ENCODE results near the gene PDSS2.
A peak's percentile ranks its signal among the peaks of the same experiment; 100 is the strongest.
"Not testable (repeated sequence)": the region's sequence is repeated elsewhere in the genome, so short reads cannot be mapped to it uniquely, and the experiment has no call there.

PDSS2 gene

DNA sequence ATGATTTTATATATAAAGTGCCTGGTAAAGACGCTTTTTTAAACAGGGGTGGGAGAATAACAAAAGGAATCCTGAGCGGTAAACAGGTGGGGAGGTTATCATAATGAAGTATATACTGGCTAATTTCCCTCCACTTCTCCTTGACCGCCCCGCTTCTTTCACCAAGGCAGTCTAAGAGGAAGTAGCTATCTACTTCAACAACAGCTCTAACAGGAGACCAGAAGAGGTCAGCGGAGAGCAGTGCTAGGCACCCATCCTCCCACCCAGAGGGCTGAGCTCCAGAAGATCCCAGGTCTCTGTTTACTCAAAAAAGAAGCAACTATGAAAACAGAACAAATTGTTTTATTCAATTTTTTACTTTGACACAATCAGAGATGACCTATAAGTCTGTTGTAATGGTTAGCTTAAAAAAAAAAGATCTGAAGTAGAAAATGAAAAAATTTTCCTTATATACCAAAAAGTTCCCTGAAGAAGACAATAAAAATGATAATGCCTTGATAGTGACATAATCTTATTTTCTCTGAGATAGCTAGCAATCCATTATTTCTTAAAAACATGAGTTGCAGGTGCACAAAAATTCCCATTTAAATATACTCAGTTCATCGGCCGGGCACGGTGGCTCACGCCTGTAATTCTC, 141.1 kb downstream of the PDSS2 start:
- TF ChIP-seq, protein P1, sequence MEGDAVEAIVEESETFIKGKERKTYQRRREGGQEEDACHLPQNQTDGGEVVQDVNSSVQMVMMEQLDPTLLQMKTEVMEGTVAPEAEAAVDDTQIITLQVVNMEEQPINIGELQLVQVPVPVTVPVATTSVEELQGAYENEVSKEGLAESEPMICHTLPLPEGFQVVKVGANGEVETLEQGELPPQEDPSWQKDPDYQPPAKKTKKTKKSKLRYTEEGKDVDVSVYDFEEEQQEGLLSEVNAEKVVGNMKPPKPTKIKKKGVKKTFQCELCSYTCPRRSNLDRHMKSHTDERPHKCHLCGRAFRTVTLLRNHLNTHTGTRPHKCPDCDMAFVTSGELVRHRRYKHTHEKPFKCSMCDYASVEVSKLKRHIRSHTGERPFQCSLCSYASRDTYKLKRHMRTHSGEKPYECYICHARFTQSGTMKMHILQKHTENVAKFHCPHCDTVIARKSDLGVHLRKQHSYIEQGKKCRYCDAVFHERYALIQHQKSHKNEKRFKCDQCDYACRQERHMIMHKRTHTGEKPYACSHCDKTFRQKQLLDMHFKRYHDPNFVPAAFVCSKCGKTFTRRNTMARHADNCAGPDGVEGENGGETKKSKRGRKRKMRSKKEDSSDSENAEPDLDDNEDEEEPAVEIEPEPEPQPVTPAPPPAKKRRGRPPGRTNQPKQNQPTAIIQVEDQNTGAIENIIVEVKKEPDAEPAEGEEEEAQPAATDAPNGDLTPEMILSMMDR (IDR thresholded peaks at IDR 0.05; ENCODE audit: extremely low read depth, missing control alignments) = peak; percentile 71
- DNase-seq (ENCODE audit: low spot score) = peak; percentile 67

DNA sequence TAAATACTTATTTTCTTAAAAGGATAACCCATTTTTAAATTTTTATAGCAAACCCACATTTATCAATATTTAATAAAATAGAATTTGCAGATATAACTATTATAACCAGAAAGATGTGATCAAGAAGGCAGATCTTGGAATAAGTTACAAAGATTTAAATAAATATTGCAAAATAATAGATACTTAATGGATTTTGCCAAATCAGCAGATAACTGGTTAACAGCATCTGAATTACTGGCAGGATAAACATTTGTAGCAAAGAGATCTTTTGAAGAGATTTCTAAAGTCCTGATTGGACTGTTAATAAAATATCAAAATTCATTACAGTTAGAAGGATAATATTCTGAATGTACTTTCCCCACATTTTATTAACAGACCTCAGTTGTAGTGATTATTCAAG, 144.2 kb downstream of the PDSS2 start:
- DNase-seq (ENCODE audit: low spot score) = no peak
- TF ChIP-seq, protein P1 (IDR thresholded peaks at IDR 0.05; ENCODE audit: extremely low read depth, missing control alignments) = no peak

DNA sequence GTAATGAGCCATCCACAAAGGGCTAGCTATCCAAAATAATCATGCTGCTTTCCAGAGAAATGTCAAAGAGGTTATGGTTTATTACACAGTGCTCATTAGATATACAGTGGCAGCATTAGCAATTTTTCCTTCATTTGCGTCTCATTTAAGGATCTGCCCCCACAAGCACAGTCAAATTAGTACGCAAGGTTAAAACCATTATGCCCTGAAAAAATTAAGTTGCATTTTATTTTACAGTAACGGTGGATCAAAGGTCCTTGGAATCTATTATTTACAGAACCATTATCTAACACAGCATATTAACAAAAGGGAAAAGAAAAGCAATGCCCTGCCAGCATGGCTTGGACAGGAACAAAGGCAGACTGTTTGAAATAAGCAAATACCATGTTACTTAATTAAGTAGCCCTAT, 144.8 kb downstream of the PDSS2 start:
- TF ChIP-seq, protein P1 (IDR thresholded peaks at IDR 0.05; ENCODE audit: extremely low read depth, missing control alignments) = no peak
- DNase-seq (ENCODE audit: low spot score) = no peak

DNA sequence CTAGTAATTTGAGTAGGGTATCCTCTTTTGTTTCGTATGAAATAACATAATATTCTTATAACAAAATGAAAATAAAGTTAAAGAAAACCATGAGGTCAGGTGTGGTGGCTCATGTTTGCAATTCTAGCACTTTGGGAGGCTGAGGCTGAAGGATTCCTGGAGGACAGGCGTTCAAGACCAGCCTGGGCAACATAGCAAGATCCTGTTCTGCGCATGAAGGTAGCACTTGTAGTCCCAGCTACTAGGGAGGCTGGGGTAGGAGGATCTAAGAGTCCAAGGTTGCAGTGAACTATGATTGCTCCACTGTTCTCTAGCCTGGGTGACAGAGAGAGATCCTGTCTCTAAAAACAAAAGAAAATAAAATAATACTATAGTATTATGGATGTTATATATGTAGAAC, 145.6 kb downstream of the PDSS2 start:
- TF ChIP-seq, protein P1 (IDR thresholded peaks at IDR 0.05; ENCODE audit: extremely low read depth, missing control alignments) = no peak
- DNase-seq (ENCODE audit: low spot score) = no peak

DNA sequence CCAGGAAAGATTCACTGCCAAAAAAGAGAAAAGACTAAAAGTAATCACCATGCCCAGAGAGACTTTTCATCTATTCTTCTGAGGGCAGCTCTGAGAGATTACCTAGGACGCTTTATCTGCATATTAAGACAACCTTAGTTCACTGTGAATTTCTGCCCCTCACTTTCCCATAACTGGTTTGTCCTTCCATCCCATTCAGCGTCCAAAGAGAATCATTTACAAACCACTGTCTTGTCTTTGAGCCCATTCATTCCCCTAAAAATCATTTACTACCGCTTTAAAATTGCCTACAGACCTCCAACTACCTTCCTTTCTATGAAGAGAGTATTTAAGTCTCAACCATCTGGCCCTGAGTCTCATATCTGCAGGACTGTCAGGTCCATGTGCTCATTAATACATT, 149.0 kb downstream of the PDSS2 start:
- TF ChIP-seq, protein P1 (IDR thresholded peaks at IDR 0.05; ENCODE audit: extremely low read depth, missing control alignments) = no peak
- DNase-seq (ENCODE audit: low spot score) = no peak

DNA sequence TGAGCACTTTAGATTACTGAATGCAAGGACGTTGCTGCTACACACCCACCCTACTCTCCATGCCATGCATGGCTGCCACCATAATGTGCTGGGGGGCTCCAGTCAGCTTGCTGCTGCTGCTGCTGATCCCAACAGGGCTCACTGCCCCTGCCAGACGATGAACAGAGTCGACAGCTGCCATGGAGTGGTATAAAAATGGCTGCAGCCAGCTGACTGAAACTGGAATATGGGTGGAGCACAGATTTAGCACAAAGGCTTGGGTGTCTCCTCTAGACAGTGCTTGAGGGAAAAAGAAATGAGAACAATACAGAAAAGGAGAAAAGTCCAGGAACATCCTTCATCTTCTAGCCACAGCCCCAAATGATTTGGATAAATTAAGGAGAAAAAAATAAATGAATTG, 150.7 kb downstream of the PDSS2 start:
- TF ChIP-seq, protein P1 (IDR thresholded peaks at IDR 0.05; ENCODE audit: extremely low read depth, missing control alignments) = no peak

DNA sequence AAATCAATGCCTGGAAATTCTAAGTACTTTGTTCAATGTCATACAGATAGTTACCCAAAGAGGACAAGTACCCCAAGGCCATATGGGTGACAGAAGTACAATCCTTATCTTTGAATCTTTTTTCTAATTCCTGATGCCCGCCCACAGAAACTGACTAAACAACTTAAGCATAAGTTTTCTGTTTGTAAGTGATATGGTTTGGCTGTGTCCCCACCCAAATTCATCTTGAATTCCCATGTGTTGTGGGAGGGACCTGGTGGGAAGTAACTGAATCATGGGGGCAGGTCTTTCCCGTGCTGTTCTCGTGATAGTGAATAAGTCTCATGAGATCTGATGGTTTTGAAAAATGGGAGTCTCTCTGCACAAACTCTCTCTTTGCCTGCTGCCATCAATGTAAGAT, 153.4 kb downstream of the PDSS2 start:
- not testable (repeated sequence) for DNase-seq (ENCODE audit: low spot score)

More for the DNA sequence above, 150.7 kb downstream of the PDSS2 start:
- no peak for DNase-seq (ENCODE audit: low spot score)

DNA sequence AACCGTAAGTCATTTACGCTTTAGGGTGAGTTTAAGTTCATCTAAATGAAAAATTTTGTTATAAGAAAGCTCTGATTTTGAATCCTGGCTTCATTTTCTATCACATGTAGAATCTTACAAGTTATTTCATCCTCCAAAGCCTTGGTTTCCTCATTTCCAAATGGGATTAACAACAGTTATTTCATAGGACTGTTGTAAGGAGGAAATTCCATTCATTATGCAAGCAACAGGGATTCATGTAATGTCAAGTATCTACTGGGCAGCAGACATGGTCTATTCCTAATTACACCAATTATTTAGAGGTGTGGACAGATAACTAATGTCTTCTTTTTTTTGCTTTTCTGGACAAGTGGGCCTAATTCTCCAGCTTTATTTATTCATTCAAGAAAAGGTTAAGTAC, 154.0 kb downstream of the PDSS2 start:
- TF ChIP-seq, protein P1 (IDR thresholded peaks at IDR 0.05; ENCODE audit: extremely low read depth, missing control alignments) = no peak
- no peak for DNase-seq (ENCODE audit: low spot score)
